HepG2 (cell line): ENCODE measurements around the gene PPIP5K1.

Experiments
- HOXA5 ChIP-seq: sonication (generic); formaldehyde crosslinking; IDR thresholded peaks from 2 replicates; pipeline ENCODE4 v1.4.0; 2020; ENCODE audit warnings: missing genetic modification reagents
- SUZ12 ChIP-seq: fragments of 150-350 bp; IDR thresholded peaks from 2 replicates; pipeline ENCODE4 v1.6.1; 2014; ENCODE audit warnings: low read depth, low read length
- TF ChIP-seq, protein P1 (sequence below): sonication (generic); formaldehyde crosslinking; IDR thresholded peaks from 2 replicates; pipeline ENCODE4 v1.5.0; 2020; ENCODE audit warnings: mild to moderate bottlenecking, missing genetic modification reagents, moderate library complexity

DNA sequence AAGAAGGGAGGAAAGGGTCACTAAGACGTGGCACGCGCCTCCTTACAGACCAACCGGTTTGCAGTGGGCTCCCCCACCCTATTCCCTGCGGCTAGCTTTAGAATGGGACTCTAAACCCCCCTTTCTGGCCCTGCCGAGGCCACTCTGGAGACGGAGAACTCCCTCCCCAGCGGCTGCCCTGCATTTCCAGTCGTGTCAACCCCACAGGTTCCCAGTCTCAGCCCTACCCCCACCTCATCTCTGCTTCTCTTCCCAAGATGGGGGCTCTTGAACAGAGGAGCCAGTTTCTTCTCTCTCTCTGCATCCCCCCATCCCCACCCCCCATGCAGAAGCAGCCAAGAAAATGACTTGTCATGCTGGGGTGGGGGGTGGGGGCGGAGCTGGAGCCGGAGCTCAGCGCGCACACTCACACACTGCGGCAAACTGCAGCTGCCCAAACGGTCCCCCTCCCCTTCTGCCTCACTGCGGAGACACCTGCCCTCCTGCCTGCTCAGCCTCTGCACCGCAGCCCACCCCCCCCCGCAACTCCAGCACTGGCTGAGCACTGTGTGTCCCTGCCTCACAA, 71.7 kb downstream of the PPIP5K1 start:
- TF ChIP-seq HOXA5 (CRISPR knock-in tag) = no peak
- TF ChIP-seq, protein P1, sequence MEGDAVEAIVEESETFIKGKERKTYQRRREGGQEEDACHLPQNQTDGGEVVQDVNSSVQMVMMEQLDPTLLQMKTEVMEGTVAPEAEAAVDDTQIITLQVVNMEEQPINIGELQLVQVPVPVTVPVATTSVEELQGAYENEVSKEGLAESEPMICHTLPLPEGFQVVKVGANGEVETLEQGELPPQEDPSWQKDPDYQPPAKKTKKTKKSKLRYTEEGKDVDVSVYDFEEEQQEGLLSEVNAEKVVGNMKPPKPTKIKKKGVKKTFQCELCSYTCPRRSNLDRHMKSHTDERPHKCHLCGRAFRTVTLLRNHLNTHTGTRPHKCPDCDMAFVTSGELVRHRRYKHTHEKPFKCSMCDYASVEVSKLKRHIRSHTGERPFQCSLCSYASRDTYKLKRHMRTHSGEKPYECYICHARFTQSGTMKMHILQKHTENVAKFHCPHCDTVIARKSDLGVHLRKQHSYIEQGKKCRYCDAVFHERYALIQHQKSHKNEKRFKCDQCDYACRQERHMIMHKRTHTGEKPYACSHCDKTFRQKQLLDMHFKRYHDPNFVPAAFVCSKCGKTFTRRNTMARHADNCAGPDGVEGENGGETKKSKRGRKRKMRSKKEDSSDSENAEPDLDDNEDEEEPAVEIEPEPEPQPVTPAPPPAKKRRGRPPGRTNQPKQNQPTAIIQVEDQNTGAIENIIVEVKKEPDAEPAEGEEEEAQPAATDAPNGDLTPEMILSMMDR = no peak
- no peak for TF ChIP-seq SUZ12
